Calu3 (cell line): ENCODE results near the gene COL18A1. TPM values are rescaled to one million over a fixed set of nuclear protein-coding genes. Genes with fewer than 3 reads are reported as not detected.

Experiments used
- BruUV-seq: library from RNA; stranded (reverse); fragments of 400-500 nt; replicated peaks from 2 replicates; lab custom pipeline; 2021; lab: Mats Ljungman, UMichigan
- CTCF ChIA-PET: fragments of 300-600 bp; sonication (Branson Sonifier 250); formaldehyde crosslinking; loops from one replicate; lab custom pipeline; 2022; ENCODE audit warnings: antibody characterized with exemption; lab: Charles Lee
- DNase-seq: peaks from one replicate; pipeline ENCODE4 v3.0.0; 2022
- H3K27ac Mint-ChIP-seq: one replicate; pipeline ENCODE4 v1.8.0; 2022; ENCODE audit warnings: mixed read lengths; ENCODE audit not compliant: unreplicated experiment
- H3K27me3 Mint-ChIP-seq: one replicate; pipeline ENCODE4 v1.8.0; 2022; ENCODE audit warnings: mixed read lengths; ENCODE audit not compliant: unreplicated experiment
- H3K36me3 Mint-ChIP-seq: one replicate; pipeline ENCODE4 v1.8.0; 2022; ENCODE audit warnings: mild to moderate bottlenecking, moderate library complexity, mixed read lengths; ENCODE audit not compliant: insufficient read depth, unreplicated experiment
- H3K4me1 Mint-ChIP-seq: one replicate; pipeline ENCODE4 v1.8.0; 2022; ENCODE audit warnings: mild to moderate bottlenecking, low read depth, mixed read lengths; ENCODE audit not compliant: unreplicated experiment
- H3K4me3 Mint-ChIP-seq: one replicate; pipeline ENCODE4 v1.8.0; 2022; ENCODE audit warnings: mild to moderate bottlenecking, low read depth, moderate library complexity, mixed read lengths; ENCODE audit not compliant: unreplicated experiment
- H3K9me3 Mint-ChIP-seq: one replicate; pipeline ENCODE4 v1.8.0; 2022; ENCODE audit warnings: low read depth, mixed read lengths; ENCODE audit not compliant: unreplicated experiment
- CTCF ChIP-seq: fragments of 200-600 bp; IDR thresholded peaks from one replicate; pipeline ENCODE4 v1.8.0; 2022; ENCODE audit warnings: antibody characterized with exemption; ENCODE audit not compliant: unreplicated experiment
- intact Hi-C: fragments of 100-400 bp; cut with micrococcal nuclease; formaldehyde crosslinking; loops from one replicate; pipeline ENCODE4 v1.10.0; 2022; ENCODE audit not compliant: unreplicated experiment
- total RNA-seq: library from RNA; stranded (reverse); gene quantifications from 2 replicates; pipeline ENCODE4 v1.2.3, GENCODE V29; 2022

COL18A1 gene
- total RNA-seq, 1 experiment from 2014 or later, result 82.9 TPM

- no TSS peak for BruUV-seq
- Mint-ChIP-seq H3K4me3 (no peak overlapping the region), H3K4me1 (no peaks in the 10 kb centered on the region), H3K27ac (no peak overlapping the region), H3K36me3 (no peaks in the 10 kb centered on the region), H3K9me3 (no peaks in the 10 kb centered on the region), H3K27me3 (peaks cover 10% of the 10 kb centered on the region)
- intact Hi-C loops, result no loop called here
- CTCF ChIA-PET, result no interaction called here
- no peak for TF ChIP-seq CTCF
- no peak for DNase-seq
Measured at GRCh38 chr21:45383615-45384201, 21.3 kb upstream of the COL18A1 start.

GRCh38 chr21:45384656-45385548 is 20.1 kb upstream of the COL18A1 start:
- no peak overlapping the region for H3K4me3 Mint-ChIP-seq
- no peak for TF ChIP-seq CTCF
- H3K27ac Mint-ChIP-seq, result no peak overlapping the region
- H3K9me3 Mint-ChIP-seq, result no peaks in the 10 kb centered on the region
- no peaks in the 10 kb centered on the region for H3K4me1 Mint-ChIP-seq
- no peaks in the 10 kb centered on the region for H3K36me3 Mint-ChIP-seq
- DNase-seq, result no peak
- BruUV-seq, result no TSS peak
- intact Hi-C loops, result no loop called here
- H3K27me3 Mint-ChIP-seq, result peaks cover 17% of the 10 kb centered on the region
- CTCF ChIA-PET, result interaction anchor here (1.6 kb wide), 1 partner anchor 43 kb away, joined by 3 read pairs; no protein-coding TSS in a partner anchor

- H3K27ac Mint-ChIP-seq, result no peak overlapping the region
- no peak for TF ChIP-seq CTCF
- peaks cover 21% of the 10 kb centered on the region for H3K27me3 Mint-ChIP-seq
- H3K9me3 Mint-ChIP-seq, result no peaks in the 10 kb centered on the region
- H3K36me3 Mint-ChIP-seq, result no peaks in the 10 kb centered on the region
- H3K4me1 Mint-ChIP-seq, result no peaks in the 10 kb centered on the region
- DNase-seq, result no peak
- no peak overlapping the region for H3K4me3 Mint-ChIP-seq
- intact Hi-C loops, result no loop called here
- CTCF ChIA-PET, result interaction anchor here (0.7 to 1.6 kb wide), 3 partner anchors 32 to 93 kb away, joined by 3 read pairs; no protein-coding TSS in a partner anchor
- BruUV-seq, result no TSS peak
Measured at GRCh38 chr21:45385549-45386050, 19.4 kb upstream of the COL18A1 start.

- intact Hi-C loops, result no loop called here
- Mint-ChIP-seq H3K27ac (no peak overlapping the region), H3K4me3 (no peak overlapping the region), H3K4me1 (no peaks in the 10 kb centered on the region), H3K9me3 (no peaks in the 10 kb centered on the region), H3K27me3 (peaks cover 21% of the 10 kb centered on the region), H3K36me3 (no peaks in the 10 kb centered on the region)
- CTCF ChIA-PET, result interaction anchor here (0.7 to 1.6 kb wide), 4 partner anchors 31 to 102 kb away, joined by 3 to 7 read pairs (median 3); no protein-coding TSS in a partner anchor
- TF ChIP-seq CTCF, result no peak
- DNase-seq, result peak; percentile 52
- BruUV-seq, result no TSS peak
Measured at GRCh38 chr21:45386336-45386727, 18.6 kb upstream of the COL18A1 start.
